K562 (cell line): ENCODE measurements around the gene NKG7. TPM values are rescaled to one million over a fixed set of nuclear protein-coding genes. Genes with fewer than 3 reads are reported as not detected.

Source experiments
- ATAC-seq: fragments of 200-7000 bp; cut with Tn5 transposase; 3 replicates; pipeline ENCODE4 v1.9.1; 2020; ENCODE audit warnings: moderate library complexity
- BruUV-seq: library from RNA; stranded (reverse); fragments of 400-500 nt; replicated peaks from 2 replicates; lab custom pipeline; 2021; lab: Mats Ljungman, UMichigan
- CTCF ChIA-PET: fragments of 300-600 bp; formaldehyde crosslinking; extraction: SDS; loops from one replicate; lab custom pipeline; 2021; ENCODE audit warnings: low intra/inter-chr PET ratio; lab: Yijun Ruan, JAX
- POLR2A ChIA-PET: fragments of 300-600, 350-650 bp; sonication (Branson Sonifier 250); formaldehyde crosslinking; extraction: SDS; loops from one replicate; lab custom pipeline; 2021; ENCODE audit warnings: antibody characterized with exemption, inconsistent platforms; lab: Yijun Ruan, JAX
- DNase-seq, 4 experiments: peaks; one replicate each; pipeline versions ENCODE4 v3.0.0 to v3.0.0-alpha.2; 2011 to 2018; ENCODE audit warnings: low spot score in 3 of 4, mixed read lengths in 3 of 4; ENCODE audit errors: extremely low read depth in 1 of 4
- FAIRE-seq: peaks from 2 replicates; lab custom pipeline; 2011; peaks lifted over from hg19 to GRCh38; lab: Jason Lieb, UNC
- H2AFZ ChIP-seq: 2 replicates; pipeline ENCODE4 v1.6.0; 2011; ENCODE audit warnings: low read depth, low read length, control low read depth, inconsistent platforms
- H3K27ac ChIP-seq: fragments of 200-600 bp; 3 replicates; pipeline ENCODE4 v1.8.0; 2011; ENCODE audit warnings: low read depth, mild to moderate bottlenecking, control low read depth, inconsistent platforms, low read length, moderate library complexity, mixed read lengths; ENCODE audit errors: extremely low read depth
- H3K27me3 ChIP-seq, 2 experiments: fragments of 300-600 bp in 1 of 2; 2 replicates in 1 of 2; 3 replicates in 1 of 2; pipeline versions ENCODE4 v1.6.0 to v1.8.0; 2011; ENCODE audit warnings: inconsistent platforms in 2 of 2, low read length in 2 of 2, mild to moderate bottlenecking in 1 of 2, mixed read lengths in 1 of 2, moderate library complexity in 1 of 2; ENCODE audit not compliant: control insufficient read depth in 2 of 2, insufficient read depth in 2 of 2
- H3K36me3 ChIP-seq: fragments of 300-600 bp; 3 replicates; pipeline ENCODE4 v1.8.0; 2011; ENCODE audit warnings: mild to moderate bottlenecking, low read length, inconsistent platforms; ENCODE audit not compliant: control insufficient read depth, insufficient read depth
- H3K4me1 ChIP-seq, 2 experiments: fragments of 200-600 bp in 1 of 2; replicated peaks in 1 of 2; 2 replicates in 1 of 2; 3 replicates in 1 of 2; pipeline versions ENCODE4 v1.5.1 to v1.8.0; 2011; ENCODE audit warnings: inconsistent platforms in 2 of 2, low read length in 2 of 2, mild to moderate bottlenecking in 1 of 2, mixed read lengths in 1 of 2, moderate library complexity in 1 of 2; ENCODE audit not compliant: control insufficient read depth in 2 of 2, insufficient read depth in 2 of 2
- H3K4me2 ChIP-seq: 2 replicates; pipeline ENCODE4 v1.6.1; 2011; ENCODE audit warnings: low read length, control low read depth, inconsistent platforms, mixed read lengths; ENCODE audit not compliant: insufficient read depth
- H3K4me3 ChIP-seq: fragments of 200-600 bp; sonication (generic), shearing (Covaris generic); 2 replicates; pipeline ENCODE4 v1.5.1; 2016; ENCODE audit warnings: control low read depth, inconsistent platforms
- H3K79me2 ChIP-seq: fragments of 200-600 bp; 3 replicates; pipeline ENCODE4 v1.8.0; 2011; ENCODE audit warnings: low read length, inconsistent platforms; ENCODE audit not compliant: control insufficient read depth, insufficient read depth
- H3K9ac ChIP-seq, 2 experiments: 2 replicates each; pipeline versions ENCODE4 v1.6.0 to v1.6.1; 2011; ENCODE audit warnings: low read depth in 2 of 2, low read length in 2 of 2, control low read depth in 1 of 2, inconsistent platforms in 1 of 2, mild to moderate bottlenecking in 1 of 2, mixed read lengths in 1 of 2; ENCODE audit not compliant: insufficient read depth in 1 of 2
- H3K9me1 ChIP-seq: one replicate; pipeline ENCODE4 v1.6.0; 2011; ENCODE audit warnings: inconsistent platforms, mild to moderate bottlenecking, low read length, moderate library complexity; ENCODE audit not compliant: control insufficient read depth, insufficient read depth
- H3K9me3 ChIP-seq: replicated peaks from 2 replicates; pipeline ENCODE4 v1.5.1; 2011; ENCODE audit warnings: low read depth, low read length, inconsistent platforms; ENCODE audit not compliant: control insufficient read depth, insufficient read depth
- H4K20me1 ChIP-seq: replicated peaks from 2 replicates; pipeline ENCODE4 v1.6.1; 2011; ENCODE audit warnings: low read length, inconsistent platforms, mixed read lengths; ENCODE audit not compliant: control insufficient read depth, insufficient read depth
- MEF2D ChIP-seq: conservative IDR thresholded peaks from 2 replicates; pipeline ENCODE4 v1.6.1; 2016; ENCODE audit warnings: low read depth, missing genetic modification characterization, missing compliant biosample characterization
- POLR2A ChIP-seq: fragments of 450-650 bp; conservative IDR thresholded peaks from 2 replicates; pipeline ENCODE4 v1.6.1; 2016
- POLR2G ChIP-seq: fragments of 200-400 bp; formaldehyde crosslinking; IDR thresholded peaks from 2 replicates; pipeline ENCODE4 v1.6.1; 2017; ENCODE audit warnings: low read depth, mild to moderate bottlenecking, antibody characterized with exemption, low read length, moderate library complexity
- RBFOX2 ChIP-seq: fragments of 200-400 bp; formaldehyde crosslinking; IDR thresholded peaks from 2 replicates; pipeline ENCODE4 v1.6.1; 2017; ENCODE audit warnings: low read depth, mild to moderate bottlenecking, low read length, moderate library complexity
- TFAM ChIP-seq: fragments of 250-450 bp; sonication (Bioruptor Pico); conservative IDR thresholded peaks from 2 replicates; pipeline ENCODE4 v1.5.0; 2021; ENCODE audit warnings: mild to moderate bottlenecking, moderate library complexity
- WGBS: fragments of 100-300 bp; shearing (Covaris generic); methylation state at CpG from one replicate; pipeline ENCODE4 v1.1.6; 2016; ENCODE audit warnings: low coverage, mixed read lengths; ENCODE audit not compliant: insufficient coverage; ENCODE audit errors: missing lambda C conversion rate; 5-methylcytosine and 5-hydroxymethylcytosine counted together
- in situ Hi-C: fragments of 300-500 bp; cut with MboI; formaldehyde crosslinking; loops from 4 replicates; pipeline ENCODE4 v1.15.0; 2018; ENCODE audit warnings: inconsistent platforms, mixed read lengths
- intact Hi-C: fragments of 100-400 bp; cut with micrococcal nuclease; formaldehyde crosslinking; loops from 2 replicates; pipeline ENCODE4 v1.14.2; 2022
- polyA plus RNA-seq, 8 experiments: library from polyadenylated mRNA; depleted of rRNA in 4 of 8; stranded (reverse) in 5 of 8; unstranded in 3 of 8; fragments of >200 nt; fragmentation: Nextera tagmentation in 2 of 8; fragmentation: Illumina TruSeq in 1 of 8; extraction: Ambion mirVana in 2 of 8; extraction: Trizol in 1 of 8; gene quantifications; 2 replicates each; pipeline versions ENCODE4 v1.2.1 to v1.2.3, GENCODE V29; 2011 to 2014; ENCODE audit warnings: inconsistent platforms in 1 of 8, missing spikeins in 1 of 8
- total RNA-seq, 7 experiments: library from RNA; depleted of rRNA in 6 of 7; stranded (reverse); fragments of >200 nt in 6 of 7; fragmentation: Illumina TruSeq in 2 of 7; extraction: Trizol in 2 of 7; gene quantifications; 2 replicates each; pipeline versions ENCODE4 v1.2.1 to v1.2.3, GENCODE V29; 2011 to 2021; ENCODE audit warnings: low replicate concordance in 1 of 7
- TF ChIP-seq, protein P1 (sequence below): IDR thresholded peaks from 2 replicates; pipeline ENCODE4 v1.6.1; 2011; ENCODE audit warnings: borderline replicate concordance, low read depth, mild to moderate bottlenecking, moderate library complexity, low read length; ENCODE audit not compliant: insufficient read depth, poor library complexity, severe bottlenecking

The NKG7 gene
- total and polyA plus RNA-seq, 9 of the 15 experiments (the other 6 are each of a cell fraction or from before 2014, with no cell fraction given) = 0.30 to 0.70 (median 0.51) TPM; not detected in 2

GRCh38 chr19:51346742-51347141 is 25.7 kb downstream of the NKG7 start:
- Histone ChIP-seq H3K4me1 (peaks cover 33 to 39% of the 10 kb centered on the region in 2 experiments), H4K20me1 (no peaks in the 10 kb centered on the region)
- BruUV-seq = no TSS peak

DNA sequence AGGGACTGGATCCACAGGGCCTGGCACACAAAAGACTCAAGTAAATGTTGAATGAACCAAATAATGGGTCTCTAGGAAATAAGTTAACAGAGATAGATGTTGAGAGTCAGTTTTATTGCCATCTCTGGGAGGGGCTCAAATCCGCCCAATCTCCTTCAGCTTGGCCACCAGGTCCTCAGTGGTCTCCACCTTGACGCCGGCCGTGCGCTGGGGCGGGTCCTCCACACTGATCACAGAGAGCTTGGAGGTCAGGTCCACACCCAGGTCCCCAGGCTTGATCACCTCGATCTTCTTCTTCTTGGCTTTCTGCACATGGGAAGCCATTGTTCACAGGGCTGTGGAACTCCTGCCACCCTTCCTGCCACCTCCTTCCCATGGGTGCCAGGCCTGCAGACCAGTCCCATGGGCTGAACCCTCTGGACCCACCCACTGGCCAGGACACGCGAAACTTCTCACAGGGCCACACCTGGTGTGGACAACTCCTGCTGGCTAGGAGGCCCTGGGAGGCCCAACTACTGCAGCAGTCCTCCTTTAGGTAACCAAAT is 27.3 kb downstream of the NKG7 start:
- no peak for FAIRE-seq
- no peak overlapping the region for H3K27ac ChIP-seq
- H3K9ac ChIP-seq = peak overlapping the region in 1 of 2 experiments; percentile 3; a peak in 2 of 4 replicates

More at GRCh38 chr19:51346742-51347141, 25.7 kb downstream of the NKG7 start:
- Histone ChIP-seq H2AFZ (no peak overlapping the region), H3K9me3 (no peaks in the 10 kb centered on the region), H3K4me3 (no peak overlapping the region), H3K79me2 (no peaks in the 10 kb centered on the region), H3K9me1 (peaks cover 5% of the 10 kb centered on the region), H3K27me3 (no peaks in the 10 kb centered on the region), H3K36me3 (peaks cover 65% of the 10 kb centered on the region), H3K27ac (no peak overlapping the region), H3K9ac (no peak overlapping the region; a peak in 1 of 4 replicates)
- FAIRE-seq (no peak), DNase-seq (no peak), ATAC-seq (no peak)
- intact Hi-C loops (no loop called here), in situ Hi-C loops (no loop called here)
- ChIA-PET POLR2A (interaction anchor here (0.5 to 0.6 kb wide), 2 partner anchors 12 to 33 kb away, joined by 3 read pairs; no protein-coding TSS in a partner anchor), CTCF (no interaction called here)
- 82% methylated on average over 10 of the region's 17 CpGs for WGBS
- TF ChIP-seq RBFOX2 (peak; percentile 41; the same call in 1 of the 2 replicates), MEF2D (tag) (no peak), POLR2G (peak; percentile 64)
- TF ChIP-seq, all 486 proteins: peak for 2
- no peak overlapping the region for H3K4me2 ChIP-seq

More for the DNA sequence above, 27.3 kb downstream of the NKG7 start:
- 91% methylated on average over 9 of the region's 9 CpGs for WGBS
- BruUV-seq = no TSS peak
- H3K79me2 ChIP-seq = no peaks in the 10 kb centered on the region
- no peaks in the 10 kb centered on the region for H3K27me3 ChIP-seq
- TF ChIP-seq TFAM (CRISPR knock-in tag) (no peak), POLR2G (peak; percentile 50; the same call in 1 of the 2 replicates), POLR2A (0 out of 2 replicates have a peak, but pooled peaks have one; percentile 23), RBFOX2 (0 out of 2 replicates have a peak, but pooled peaks have one; percentile 21)
- TF ChIP-seq, protein P1, sequence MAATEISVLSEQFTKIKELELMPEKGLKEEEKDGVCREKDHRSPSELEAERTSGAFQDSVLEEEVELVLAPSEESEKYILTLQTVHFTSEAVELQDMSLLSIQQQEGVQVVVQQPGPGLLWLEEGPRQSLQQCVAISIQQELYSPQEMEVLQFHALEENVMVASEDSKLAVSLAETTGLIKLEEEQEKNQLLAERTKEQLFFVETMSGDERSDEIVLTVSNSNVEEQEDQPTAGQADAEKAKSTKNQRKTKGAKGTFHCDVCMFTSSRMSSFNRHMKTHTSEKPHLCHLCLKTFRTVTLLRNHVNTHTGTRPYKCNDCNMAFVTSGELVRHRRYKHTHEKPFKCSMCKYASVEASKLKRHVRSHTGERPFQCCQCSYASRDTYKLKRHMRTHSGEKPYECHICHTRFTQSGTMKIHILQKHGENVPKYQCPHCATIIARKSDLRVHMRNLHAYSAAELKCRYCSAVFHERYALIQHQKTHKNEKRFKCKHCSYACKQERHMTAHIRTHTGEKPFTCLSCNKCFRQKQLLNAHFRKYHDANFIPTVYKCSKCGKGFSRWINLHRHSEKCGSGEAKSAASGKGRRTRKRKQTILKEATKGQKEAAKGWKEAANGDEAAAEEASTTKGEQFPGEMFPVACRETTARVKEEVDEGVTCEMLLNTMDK = no peak
- ChIA-PET CTCF (no interaction called here), POLR2A (interaction anchor here (1.8 kb wide), 1 partner anchor 8 kb away, joined by 5 read pairs; no protein-coding TSS in a partner anchor)
- H3K36me3 ChIP-seq = peaks cover 54% of the 10 kb centered on the region
- H3K4me1 ChIP-seq = peaks cover 29 to 39% of the 10 kb centered on the region in 2 experiments
- no peak overlapping the region for H2AFZ ChIP-seq
- H3K4me3 ChIP-seq = no peak overlapping the region
- ATAC-seq (no peak), DNase-seq (no peak)
- no peaks in the 10 kb centered on the region for H3K9me3 ChIP-seq
- H3K4me2 ChIP-seq = no peak overlapping the region
- in situ Hi-C loops = no loop called here
- intact Hi-C loops = no loop called here
- no peaks in the 10 kb centered on the region for H4K20me1 ChIP-seq
- H3K9me1 ChIP-seq = no peaks in the 10 kb centered on the region
